Raji (cell line): Measurements from ENCODE around the gene APBB2.

Source experiments
- POLR2A ChIP-seq: IDR thresholded peaks from 2 replicates; pipeline ENCODE4 v1.6.1; 2011; ENCODE audit warnings: low read depth, low read length, control low read depth; ENCODE audit not compliant: insufficient read depth

The APBB2 gene

GRCh38 chr4:40763228-40763716 is 451.1 kb downstream of the APBB2 start:
- no peak for TF ChIP-seq POLR2A
